GM18858 (cell line): ENCODE results near the gene CACNB4.
"Not testable (repeated sequence)": the region's sequence is repeated elsewhere in the genome, so short reads cannot be mapped to it uniquely, and the experiment has no call there.

Source experiments
- ATAC-seq: cut with Tn5 transposase; IDR thresholded peaks from one replicate; pipeline ENCODE4 v1.9.1; 2021; ENCODE audit not compliant: unreplicated experiment

Gene CACNB4

DNA sequence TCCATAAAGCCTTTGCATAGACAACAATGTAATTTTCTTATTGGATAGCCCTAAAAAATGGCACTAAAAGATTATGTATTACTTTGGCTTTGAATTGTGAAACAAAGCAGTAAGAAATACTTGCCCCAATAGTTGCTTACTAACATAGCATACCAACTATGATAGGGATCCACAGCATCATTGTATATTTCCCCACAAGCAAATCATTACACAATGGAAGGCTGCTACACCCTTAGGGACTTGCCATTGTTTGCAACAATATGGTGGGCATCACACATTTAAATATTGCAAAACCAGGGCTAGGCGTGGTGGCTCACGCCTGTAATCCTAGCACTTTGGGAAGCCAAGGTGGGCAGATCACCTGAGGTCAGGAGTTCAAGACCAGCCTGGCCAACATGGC is 74.4 kb downstream of the CACNB4 start:
- ATAC-seq = no peak

GRCh38 chr2:152022090-152022489 is 76.8 kb downstream of the CACNB4 start:
- no peak for ATAC-seq

- not testable (repeated sequence) for ATAC-seq
Observed at GRCh38 chr2:152021001-152021400, 77.8 kb downstream of the CACNB4 start.

- no peak for ATAC-seq
Observed at GRCh38 chr2:152019732-152020131, 79.1 kb downstream of the CACNB4 start.

- ATAC-seq = no peak
Observed at GRCh38 chr2:152016181-152017120, 82.4 kb downstream of the CACNB4 start.

DNA sequence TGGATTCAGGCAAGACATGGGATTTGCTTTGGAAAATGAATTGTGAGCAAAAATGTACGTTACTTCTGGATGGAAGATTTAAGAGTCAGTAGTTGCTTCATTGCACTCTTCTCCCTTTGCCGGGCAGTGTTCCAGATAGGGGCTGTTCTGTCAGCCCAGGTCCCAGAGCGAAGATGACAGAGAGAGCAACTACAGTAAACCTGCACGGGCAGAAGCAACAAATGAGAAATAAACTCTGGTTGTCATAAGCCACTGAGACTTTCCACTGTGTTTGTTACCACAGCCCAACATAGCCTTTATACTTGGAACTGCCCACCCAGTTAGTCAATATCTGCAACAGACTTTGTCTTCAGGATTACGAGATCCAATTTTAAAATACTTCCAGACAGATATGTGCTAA is 83.3 kb downstream of the CACNB4 start:
- no peak for ATAC-seq

GRCh38 chr2:152012697-152013096 is 86.1 kb downstream of the CACNB4 start:
- ATAC-seq = no peak

DNA sequence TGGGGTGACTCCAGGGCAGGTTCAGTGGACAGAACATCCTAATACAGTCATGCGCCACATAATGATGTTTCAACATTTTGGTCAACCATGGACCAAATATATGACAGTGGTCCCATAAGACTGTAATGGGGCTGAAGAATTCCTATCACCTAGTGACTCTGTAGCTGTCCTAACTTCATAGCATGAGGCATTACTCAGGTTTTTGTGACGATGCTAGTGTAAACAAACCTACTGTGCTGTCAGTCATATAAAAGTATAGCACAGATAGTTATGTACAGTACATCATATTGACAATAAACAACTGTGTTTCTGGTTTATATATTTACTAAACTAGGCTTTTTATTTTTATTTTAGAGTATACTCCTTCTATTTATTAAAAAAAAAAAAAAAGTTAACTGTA is 87.1 kb downstream of the CACNB4 start:
- ATAC-seq = no peak

DNA sequence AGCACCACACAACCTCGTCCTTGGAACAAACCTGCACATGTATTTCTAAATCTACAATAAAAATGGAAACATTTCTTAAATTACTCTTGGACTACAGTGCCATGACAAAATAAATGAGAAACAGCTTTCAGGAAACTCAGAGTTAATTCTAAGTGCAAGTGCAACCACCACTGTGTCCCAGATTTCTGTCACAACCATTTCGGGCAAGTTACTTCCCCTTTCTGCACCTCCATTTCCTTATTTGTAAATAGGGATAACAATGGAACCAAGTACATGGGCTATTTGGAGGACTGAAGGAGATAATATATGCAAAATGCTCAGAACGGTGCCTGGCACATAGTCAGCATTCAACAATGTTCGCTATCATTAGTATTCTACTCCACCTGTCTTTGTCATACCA is 93.2 kb downstream of the CACNB4 start:
- no peak for ATAC-seq

DNA sequence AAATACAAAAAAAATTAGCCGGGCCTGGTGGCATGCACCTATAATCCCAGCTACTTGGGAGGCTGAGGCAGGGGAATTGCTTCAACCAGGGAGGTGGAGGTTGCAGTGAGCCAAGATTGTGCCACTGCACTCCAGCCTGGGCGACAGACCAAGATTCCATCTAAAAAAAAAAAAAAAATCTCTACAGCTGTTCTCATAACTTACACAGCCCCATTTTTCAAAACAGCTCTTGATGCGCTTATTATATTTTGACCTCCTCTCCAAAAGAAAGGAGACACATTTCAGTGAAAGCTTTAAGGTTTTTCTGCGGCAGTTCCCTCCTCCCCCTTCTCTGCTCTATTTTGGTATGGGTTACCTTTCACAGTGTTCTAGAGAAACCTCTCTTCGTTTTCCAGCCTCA is 95.6 kb downstream of the CACNB4 start:
- not testable (repeated sequence) for ATAC-seq

DNA sequence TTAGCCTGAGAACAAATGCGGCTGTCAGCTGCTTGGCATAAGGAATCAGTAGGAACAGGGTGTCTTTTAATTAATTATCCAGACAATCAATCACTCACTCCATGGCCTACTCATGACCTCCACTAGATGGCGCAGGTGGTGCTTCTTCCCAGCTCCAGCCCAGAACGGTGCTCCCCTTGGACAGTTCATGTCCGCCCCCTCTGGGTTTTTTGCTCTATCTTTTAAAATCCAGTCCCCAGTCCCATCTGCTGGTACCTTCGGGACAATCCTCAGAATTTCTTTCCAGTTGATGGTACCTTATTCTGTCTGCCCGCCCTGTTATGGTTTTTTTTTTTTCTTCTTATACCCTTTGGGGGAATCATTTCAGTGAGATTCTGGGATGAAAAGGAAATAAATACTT is 99.8 kb downstream of the CACNB4 start:
- peak; percentile 52 for ATAC-seq

DNA sequence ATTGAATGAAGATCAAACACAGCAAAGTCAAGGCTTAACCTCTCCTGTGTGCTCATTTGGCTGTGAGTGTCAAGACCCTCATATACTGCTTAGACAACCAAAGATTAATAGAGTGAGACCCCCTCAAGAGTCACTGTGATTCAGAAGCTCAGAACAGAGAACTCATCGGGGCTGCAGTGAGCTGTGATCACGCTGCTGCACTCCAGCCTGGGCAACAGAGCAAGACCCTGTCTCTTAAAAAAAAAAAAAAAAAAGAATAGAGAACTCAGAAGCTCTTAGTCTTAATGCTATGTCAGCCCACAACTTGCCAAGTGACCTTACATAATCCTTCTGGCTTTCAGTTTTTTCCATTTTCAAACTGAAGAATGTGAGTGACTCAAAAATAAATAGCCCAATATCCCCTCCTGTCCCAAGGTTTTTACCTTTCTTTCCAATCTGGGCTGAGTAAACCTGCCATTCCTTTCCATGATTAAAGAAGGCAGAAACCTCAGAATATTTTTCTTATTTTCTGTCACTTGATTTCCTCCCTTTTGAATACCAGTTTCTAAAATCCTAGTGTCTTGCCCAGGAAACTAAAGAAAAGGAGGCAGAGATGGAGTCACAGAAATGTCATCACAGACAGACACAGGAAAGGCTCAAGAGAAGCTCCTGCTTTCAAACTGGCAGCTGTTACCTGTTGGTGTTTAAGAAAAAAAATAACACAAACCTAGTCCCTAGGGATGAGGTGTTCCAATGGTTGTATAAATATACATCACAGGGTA is 102.4 kb downstream of the CACNB4 start:
- ATAC-seq = no peak

- no peak for ATAC-seq
Observed at GRCh38 chr2:151995161-151995557, 103.7 kb downstream of the CACNB4 start.

DNA sequence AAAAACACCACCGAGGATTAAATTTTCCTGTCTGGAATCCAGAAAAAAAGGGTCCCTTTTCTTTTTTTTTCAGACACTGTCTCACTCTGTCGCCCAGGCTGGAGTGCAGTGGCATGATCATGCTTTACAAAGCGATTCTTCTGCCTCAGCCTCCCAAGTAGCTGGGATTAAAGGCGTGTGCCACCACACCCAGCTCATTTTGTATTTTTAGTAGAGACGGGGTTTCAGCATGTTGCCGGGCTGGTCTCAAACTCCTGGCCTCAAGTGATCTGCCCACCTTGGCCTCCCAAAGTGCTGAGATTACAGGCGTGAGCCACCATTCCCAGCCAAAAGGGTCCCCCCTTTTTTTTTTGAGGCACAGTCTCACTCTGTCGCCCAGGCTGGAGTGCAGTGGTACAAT is 104.7 kb downstream of the CACNB4 start:
- ATAC-seq = not testable (repeated sequence)

- ATAC-seq = no peak
Observed at GRCh38 chr2:151991010-151991409, 107.8 kb downstream of the CACNB4 start.

DNA sequence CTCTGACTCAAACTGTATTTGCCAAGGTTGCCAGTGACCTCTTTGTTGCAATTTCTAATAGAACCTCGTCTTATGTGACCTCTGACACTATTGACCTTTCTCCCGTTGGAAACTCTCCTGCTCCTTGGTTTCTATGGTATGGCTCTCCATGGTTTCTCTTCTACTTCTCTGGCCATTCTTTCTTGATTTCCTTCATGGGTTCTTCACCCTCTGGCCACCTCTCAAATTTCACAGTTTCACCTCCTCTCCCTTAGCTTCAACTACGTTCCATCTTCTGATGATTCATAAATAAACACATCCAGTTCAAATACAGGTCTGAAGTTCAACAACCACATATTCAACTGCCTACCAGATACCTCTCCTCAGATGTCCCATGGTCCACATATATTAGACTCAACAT is 109.5 kb downstream of the CACNB4 start:
- no peak for ATAC-seq

- no peak for ATAC-seq
Observed at GRCh38 chr2:151987484-151987883, 111.4 kb downstream of the CACNB4 start.

DNA sequence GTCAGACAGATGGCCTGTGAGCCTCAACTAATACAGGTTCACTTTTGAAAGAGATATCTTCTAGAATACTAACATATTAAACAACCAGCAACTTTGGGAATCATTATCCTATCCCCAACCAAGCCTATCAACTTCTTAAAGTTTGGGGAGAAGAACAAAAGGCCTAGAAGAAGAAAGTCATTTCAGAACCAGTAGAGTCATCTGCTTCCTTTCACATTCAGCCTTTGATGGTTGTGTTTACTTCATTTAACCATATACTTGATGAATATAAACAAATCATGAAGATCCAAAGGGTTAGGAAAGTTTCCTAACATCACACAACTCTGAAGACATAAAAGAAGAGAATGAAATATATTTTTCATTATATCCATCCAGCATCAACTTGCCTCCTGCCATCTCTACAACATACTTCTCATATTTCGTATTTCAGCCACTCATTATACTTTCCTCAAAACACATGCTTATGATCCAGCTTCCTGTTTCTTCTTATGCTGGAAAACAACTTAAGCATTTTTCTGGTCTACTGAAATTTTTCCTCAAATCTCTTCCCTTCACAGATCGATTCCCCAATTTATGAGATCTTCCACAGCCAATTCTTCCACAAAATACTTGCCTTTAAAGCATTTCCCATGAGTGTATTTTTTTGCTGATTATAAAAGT is 114.3 kb downstream of the CACNB4 start:
- ATAC-seq = no peak

DNA sequence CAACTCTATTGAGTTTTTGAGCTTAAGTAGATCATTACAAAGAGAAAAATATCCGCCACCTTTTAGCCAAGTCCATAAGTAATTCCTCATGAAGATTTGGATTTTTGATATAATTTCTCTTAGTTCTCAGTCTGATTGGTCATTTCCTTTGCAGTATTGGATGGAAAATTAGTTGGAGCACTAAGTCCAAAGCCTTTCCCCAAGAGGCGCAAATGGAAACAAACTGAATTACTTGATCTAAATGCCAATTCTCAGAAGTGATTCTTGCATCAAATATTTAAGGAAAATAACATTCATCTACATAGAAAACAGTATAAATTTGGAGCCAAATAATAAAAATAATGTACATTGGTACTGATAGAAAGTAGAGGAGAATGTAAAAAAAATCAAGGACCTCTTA is 115.6 kb downstream of the CACNB4 start:
- ATAC-seq = no peak

- no peak for ATAC-seq
Observed at GRCh38 chr2:151981886-151982285, 117.0 kb downstream of the CACNB4 start.

DNA sequence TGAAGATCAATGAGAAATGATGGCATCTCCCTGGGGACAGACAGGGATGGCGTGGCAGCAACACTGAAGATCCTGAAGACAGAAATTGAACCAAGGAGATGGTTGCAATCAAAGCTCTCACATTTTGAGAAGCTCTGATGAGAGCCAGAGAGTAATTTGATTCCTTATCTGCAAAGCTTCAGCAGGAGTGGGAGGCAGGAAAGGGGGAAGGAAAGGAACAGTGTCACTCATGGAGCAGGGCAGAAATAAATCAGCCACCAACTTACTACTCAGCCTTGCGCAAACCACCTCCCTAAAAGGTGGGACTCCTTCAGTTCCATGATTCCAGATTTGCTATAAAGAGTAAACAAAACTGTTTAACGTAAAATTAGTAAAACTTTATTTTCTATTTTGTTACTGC is 119.2 kb downstream of the CACNB4 start:
- ATAC-seq = no peak

- no peak for ATAC-seq
Observed at GRCh38 chr2:151978709-151979108, 120.1 kb downstream of the CACNB4 start.
